Fibroblast of lung (primary cell): ENCODE results near the gene CPE. TPM values are rescaled to one million over a fixed set of nuclear protein-coding genes. Genes with fewer than 3 reads are reported as not detected.

Source experiments
- DNase-seq, 2 donors: peaks; one replicate each; pipeline versions ENCODE4 v3.0.0 to v3.0.0-alpha.2; 2010; ENCODE audit warnings: low read depth in 2 of 2
- H2AFZ ChIP-seq: 2 replicates; pipeline ENCODE4 v1.5.1; 2012; ENCODE audit warnings: low read length, control low read depth, inconsistent platforms
- H3K27ac ChIP-seq: 2 replicates; pipeline ENCODE4 v1.5.1; 2011; ENCODE audit warnings: low read length, control low read depth; ENCODE audit not compliant: insufficient read depth
- H3K27me3 ChIP-seq: 2 replicates; pipeline ENCODE4 v1.5.1; 2011; ENCODE audit warnings: mild to moderate bottlenecking, low read length; ENCODE audit not compliant: control insufficient read depth, insufficient read depth
- H3K36me3 ChIP-seq: 2 replicates; pipeline ENCODE4 v1.5.1; 2011; ENCODE audit warnings: low read length; ENCODE audit not compliant: control insufficient read depth, insufficient read depth
- H3K4me1 ChIP-seq: 2 replicates; pipeline ENCODE4 v1.5.1; 2011; ENCODE audit warnings: low read length; ENCODE audit not compliant: control insufficient read depth, insufficient read depth; ENCODE audit errors: extremely low read depth
- H3K4me2 ChIP-seq: 2 replicates; pipeline ENCODE4 v1.5.1; 2011; ENCODE audit warnings: low read length, control low read depth; ENCODE audit not compliant: insufficient read depth; ENCODE audit errors: extremely low read depth
- H3K4me3 ChIP-seq, 4 experiments: fragments of 200-600 bp in 1 of 4; sonication (generic) in 1 of 4; replicated peaks in 1 of 4; 2 replicates each; pipeline ENCODE4 v1.5.1; 2011 to 2016; ENCODE audit warnings: low read length in 4 of 4, low read depth in 3 of 4, mild to moderate bottlenecking in 3 of 4, control low read depth in 2 of 4, inconsistent platforms in 1 of 4, mixed read lengths in 1 of 4; ENCODE audit not compliant: insufficient read depth in 1 of 4; ENCODE audit errors: control extremely low read depth in 1 of 4
- H3K79me2 ChIP-seq: 2 replicates; pipeline ENCODE4 v1.5.1; 2012; ENCODE audit warnings: mild to moderate bottlenecking, low read length, inconsistent platforms; ENCODE audit not compliant: control insufficient read depth, insufficient read depth
- H3K9ac ChIP-seq: 2 replicates; pipeline ENCODE4 v1.5.1; 2011; ENCODE audit warnings: mild to moderate bottlenecking, low read length, control low read depth; ENCODE audit not compliant: insufficient read depth
- H3K9me3 ChIP-seq: 2 replicates; pipeline ENCODE4 v1.5.1; 2012; ENCODE audit warnings: low read depth, low read length; ENCODE audit not compliant: control insufficient read depth, insufficient read depth
- H4K20me1 ChIP-seq: 2 replicates; pipeline ENCODE4 v1.5.1; 2011; ENCODE audit warnings: low read length; ENCODE audit not compliant: control insufficient read depth, insufficient read depth; ENCODE audit errors: extremely low read depth
- CTCF ChIP-seq, 2 donors: IDR thresholded peaks in 1 of 2; conservative IDR thresholded peaks in 1 of 2; 1 replicate in 1 of 2; 2 replicates in 1 of 2; pipeline ENCODE4 v1.5.1; 2011 to 2012; ENCODE audit warnings: low read length in 2 of 2, control low read depth in 1 of 2, inconsistent platforms in 1 of 2, low read depth in 1 of 2, mild to moderate bottlenecking in 1 of 2
- EZH2 ChIP-seq: IDR thresholded peaks from 2 replicates; pipeline ENCODE4 v1.5.1; 2012; ENCODE audit warnings: low read length, control low read depth, mild to moderate bottlenecking; ENCODE audit errors: missing control alignments
- polyA plus RNA-seq, 2 donors: library from polyadenylated mRNA; depleted of rRNA in 1 of 2; stranded (reverse) in 1 of 2; unstranded in 1 of 2; fragments of >200 nt; gene quantifications; 2 replicates each; pipeline ENCODE4 v1.2.1, GENCODE V29; 2011 to 2012; ENCODE audit warnings: missing spikeins in 1 of 2
- total RNA-seq: library from RNA; depleted of rRNA; stranded (reverse); fragments of >200 nt; gene quantifications from 2 replicates; pipeline ENCODE4 v1.2.1, GENCODE V29; 2014

CPE gene
- total and polyA plus RNA-seq, 2 donors (not counting 1 experiment from before 2014, with no cell fraction given) = 20.2 to 51.7 TPM

GRCh38 chr4:165347647-165348569 is 30.9 kb upstream of the CPE start:
- no peak overlapping the region for H3K27ac ChIP-seq
- no peaks in the 10 kb centered on the region for H3K9me3 ChIP-seq
- TF ChIP-seq EZH2 (no peak), CTCF (conservative IDR thresholded peaks at IDR 0.05 in 1 of 2, IDR thresholded peaks at IDR 0.05 in 1 of 2; ENCODE audit: low read depth in 1 of 2, low read length in 2 of 2) (no peak)
- no peaks in the 10 kb centered on the region for H3K27me3 ChIP-seq
- no peak overlapping the region for H3K9ac ChIP-seq
- H3K4me1 ChIP-seq = no peaks in the 10 kb centered on the region
- no peak overlapping the region for H2AFZ ChIP-seq
- H4K20me1 ChIP-seq = no peaks in the 10 kb centered on the region
- H3K4me2 ChIP-seq = no peak overlapping the region
- no peak for DNase-seq
- H3K36me3 ChIP-seq = no peaks in the 10 kb centered on the region
- H3K79me2 ChIP-seq = no peaks in the 10 kb centered on the region
- H3K4me3 ChIP-seq = no peak overlapping the region

- no peaks in the 10 kb centered on the region for H4K20me1 ChIP-seq
- no peak overlapping the region for H2AFZ ChIP-seq
- H3K79me2 ChIP-seq = no peaks in the 10 kb centered on the region
- no peaks in the 10 kb centered on the region for H3K4me1 ChIP-seq
- no peak overlapping the region for H3K4me2 ChIP-seq
- H3K4me3 ChIP-seq = no peak overlapping the region
- no peaks in the 10 kb centered on the region for H3K9me3 ChIP-seq
- DNase-seq = no peak
- H3K9ac ChIP-seq = no peak overlapping the region
- H3K27me3 ChIP-seq = no peaks in the 10 kb centered on the region
- no peak for TF ChIP-seq EZH2
- no peak for TF ChIP-seq CTCF (conservative IDR thresholded peaks at IDR 0.05 in 1 of 2, IDR thresholded peaks at IDR 0.05 in 1 of 2; ENCODE audit: low read depth in 1 of 2, low read length in 2 of 2)
- H3K27ac ChIP-seq = no peak overlapping the region
- H3K36me3 ChIP-seq = no peaks in the 10 kb centered on the region
Measured at GRCh38 chr4:165351359-165352130, 27.3 kb upstream of the CPE start.

DNA sequence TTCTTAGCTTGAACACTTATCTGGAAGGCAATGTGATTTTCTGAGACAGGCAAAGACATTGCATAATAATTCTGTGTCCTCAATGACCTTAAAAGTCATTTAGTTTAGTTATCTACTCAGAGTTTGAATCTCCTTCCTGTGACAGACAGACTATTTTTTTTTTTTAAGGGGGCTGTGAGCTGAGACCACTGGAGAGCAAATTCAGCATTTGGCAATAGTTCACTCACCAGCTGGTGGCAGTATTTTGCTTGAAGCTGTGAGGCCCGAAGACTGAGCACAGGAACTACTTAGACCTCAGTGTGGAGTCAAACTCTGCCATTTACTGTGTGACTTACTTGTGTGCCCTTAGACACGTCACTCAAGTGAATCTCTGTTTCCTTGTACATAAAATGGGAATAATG is 22.9 kb upstream of the CPE start:
- Histone ChIP-seq H4K20me1 (no peaks in the 10 kb centered on the region), H3K36me3 (no peaks in the 10 kb centered on the region), H3K27me3 (no peaks in the 10 kb centered on the region), H3K9me3 (no peaks in the 10 kb centered on the region), H3K9ac (no peak overlapping the region), H3K4me2 (no peak overlapping the region), H2AFZ (no peak overlapping the region), H3K4me3 (no peak overlapping the region), H3K79me2 (no peaks in the 10 kb centered on the region), H3K4me1 (peaks cover 2% of the 10 kb centered on the region), H3K27ac (no peak overlapping the region)
- DNase-seq = peak; percentile 50 to 63
- no peak for TF ChIP-seq EZH2
- TF ChIP-seq CTCF (conservative IDR thresholded peaks at IDR 0.05 in 1 of 2, IDR thresholded peaks at IDR 0.05 in 1 of 2; ENCODE audit: low read depth in 1 of 2, low read length in 2 of 2) = peak; percentile 56 to 64
